ENCODE data around the gene FAM200C.

FAM200C gene

DNA sequence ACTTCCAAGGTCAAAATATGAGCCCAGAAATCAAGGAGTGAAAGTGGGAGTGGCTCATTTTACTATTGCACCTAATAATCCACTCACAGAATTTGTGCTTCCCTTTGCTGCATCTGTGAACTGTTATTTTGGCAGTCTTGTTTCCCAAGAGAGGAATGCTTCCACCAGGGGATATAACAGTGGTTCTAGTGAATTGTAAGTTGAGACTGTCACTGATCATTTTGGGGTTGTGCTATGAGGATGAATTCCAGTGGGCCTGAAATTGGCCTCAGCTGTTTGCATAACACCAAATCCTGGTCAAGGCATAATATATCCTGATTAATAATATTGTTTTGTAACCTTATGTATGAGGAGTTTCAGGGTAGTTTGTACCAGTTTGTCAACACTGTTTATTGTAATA is 14.4 kb downstream of the FAM200C start:
- ChIA-PET POLR2A (no interaction called here), CTCF (no interaction called here)
- no peak for DNase-seq (ENCODE audit: extremely low spot score)
- TF ChIP-seq ELF4 (IDR thresholded peaks at IDR 0.05), result no peak
- no peak for TF ChIP-seq FOXM1 (IDR thresholded peaks at IDR 0.05; ENCODE audit: borderline replicate concordance)
- no peak for TF ChIP-seq FOXA1 (IDR thresholded peaks at IDR 0.05)

DNA sequence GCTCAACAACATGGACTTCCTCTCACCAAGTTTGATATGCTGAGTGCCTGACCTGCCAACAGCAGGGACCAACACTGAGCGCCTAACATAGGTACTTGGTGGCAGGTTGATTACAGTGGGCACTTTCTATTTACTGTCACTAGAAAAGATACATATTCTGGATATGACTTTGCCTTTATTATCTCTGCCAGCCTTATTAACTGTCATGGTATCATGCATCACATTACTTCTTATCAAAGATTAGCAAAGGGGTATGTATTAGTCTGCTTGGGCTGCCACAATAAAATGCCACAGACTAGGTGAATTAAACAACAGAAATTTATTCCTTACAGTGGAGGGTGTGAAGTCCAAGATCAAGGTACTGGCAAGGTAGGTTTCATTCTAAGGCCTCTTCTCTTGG is 15.2 kb downstream of the FAM200C start:
- ChIA-PET POLR2A (no interaction called here), CTCF (no interaction called here)
- no peak for TF ChIP-seq HDGF (IDR thresholded peaks at IDR 0.05; ENCODE audit: borderline replicate concordance)
- TF ChIP-seq CTBP1 (IDR thresholded peaks at IDR 0.05; ENCODE audit: borderline replicate concordance), result no peak
- no peak for TF ChIP-seq TARDBP (IDR thresholded peaks at IDR 0.05)
- no peak for TF ChIP-seq SP1 (IDR thresholded peaks at IDR 0.05)
- TF ChIP-seq LEF1 (IDR thresholded peaks at IDR 0.05; ENCODE audit: borderline replicate concordance), result no peak
- no peak for TF ChIP-seq PKNOX1 (IDR thresholded peaks at IDR 0.05)
- no peak for TF ChIP-seq FOXK2 (IDR thresholded peaks at IDR 0.05)
- TF ChIP-seq SUZ12 (IDR thresholded peaks at IDR 0.05), result no peak
- TF ChIP-seq ARNT (IDR thresholded peaks at IDR 0.05), result no peak
- no peak for TF ChIP-seq ELF4 (IDR thresholded peaks at IDR 0.05)
- TF ChIP-seq NFRKB (IDR thresholded peaks at IDR 0.05), result no peak
- DNase-seq (ENCODE audit: extremely low spot score), result no peak

DNA sequence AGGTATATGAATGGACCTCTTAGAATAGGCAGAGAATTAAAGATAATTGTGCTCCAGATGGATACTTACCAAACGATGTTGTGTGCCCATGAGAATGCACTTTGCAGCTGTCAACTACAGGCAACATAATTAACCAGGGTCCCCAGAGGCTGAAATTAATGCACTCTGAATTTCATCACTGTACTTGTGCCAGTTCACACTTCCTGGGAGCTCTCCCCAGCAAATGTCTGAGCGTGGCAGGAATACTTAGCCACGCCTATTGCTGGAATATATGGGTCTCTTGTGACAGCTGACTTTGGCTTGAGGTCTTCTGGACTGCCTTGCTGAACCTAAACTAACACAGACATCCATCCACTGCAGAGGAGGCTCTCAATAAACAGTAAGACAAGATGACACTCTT is 17.5 kb downstream of the FAM200C start:
- ChIA-PET POLR2A (no interaction called here), CTCF (interaction anchor here (1.1 kb wide), 1 partner anchor 9 kb away, joined by 6 read pairs; no protein-coding TSS in a partner anchor)
- DNase-seq (ENCODE audit: extremely low spot score), result no peak
- TF ChIP-seq ELF4 (IDR thresholded peaks at IDR 0.05), result no peak

- CTCF ChIA-PET, result interaction anchor here (0.8 to 1.1 kb wide), 3 partner anchors 10 to 27 kb away, joined by 3 read pairs; partner anchors contain the start of gene C1QTNF2
- no peak for TF ChIP-seq PKNOX1 (IDR thresholded peaks at IDR 0.05)
- POLR2A ChIA-PET, result interaction anchor here (1.2 to 1.5 kb wide), 3 partner anchors 11 to 15 kb away, joined by 3 to 6 read pairs (median 3); no protein-coding TSS in a partner anchor
- no peak for DNase-seq (ENCODE audit: extremely low spot score)
Observed at GRCh38 chr5:160380041-160380440, 19.8 kb downstream of the FAM200C start.

- no peak for DNase-seq (ENCODE audit: extremely low spot score)
- POLR2A ChIA-PET, result interaction anchor here (1.1 to 1.5 kb wide), 4 partner anchors 9 to 16 kb away, joined by 3 to 6 read pairs (median 3); partner anchors contain the start of gene C1QTNF2
Observed at GRCh38 chr5:160379511-160379910, 20.3 kb downstream of the FAM200C start.

GRCh38 chr5:160378330-160378729 is 21.5 kb downstream of the FAM200C start:
- TF ChIP-seq FOXM1 (IDR thresholded peaks at IDR 0.05; ENCODE audit: borderline replicate concordance) (no peak), ZNF384 (IDR thresholded peaks at IDR 0.05) (no peak), ELF4 (IDR thresholded peaks at IDR 0.05) (no peak), NFRKB (IDR thresholded peaks at IDR 0.05) (no peak), ARNT (IDR thresholded peaks at IDR 0.05) (no peak), SUZ12 (IDR thresholded peaks at IDR 0.05) (no peak), PKNOX1 (IDR thresholded peaks at IDR 0.05) (no peak), FOXA1 (IDR thresholded peaks at IDR 0.05) (no peak), SP1 (IDR thresholded peaks at IDR 0.05) (no peak), TARDBP (IDR thresholded peaks at IDR 0.05) (no peak)
- CTCF ChIA-PET, result no interaction called here
- POLR2A ChIA-PET, result interaction anchor here (1.1 kb wide), 1 partner anchor 8 kb away, joined by 3 read pairs; the partner anchor contains the start of gene C1QTNF2
- DNase-seq (ENCODE audit: extremely low spot score), result no peak

More at GRCh38 chr5:160379511-160379910, 20.3 kb downstream of the FAM200C start:
- CTCF ChIA-PET, result interaction anchor here (0.8 to 1.1 kb wide), 3 partner anchors 9 to 27 kb away, joined by 3 read pairs; partner anchors contain the start of gene C1QTNF2
- TF ChIP-seq FOXA1 (IDR thresholded peaks at IDR 0.05) (no peak), FOXM1 (IDR thresholded peaks at IDR 0.05; ENCODE audit: borderline replicate concordance) (no peak), CTBP1 (IDR thresholded peaks at IDR 0.05; ENCODE audit: borderline replicate concordance) (no peak), BHLHE40 (IDR thresholded peaks at IDR 0.05; ENCODE audit: borderline replicate concordance) (no peak), L3MBTL2 (conservative IDR thresholded peaks at IDR 0.05) (no peak), FOXK2 (IDR thresholded peaks at IDR 0.05) (no peak), NFRKB (IDR thresholded peaks at IDR 0.05) (no peak), ARNT (IDR thresholded peaks at IDR 0.05) (no peak), PKNOX1 (IDR thresholded peaks at IDR 0.05) (no peak), TARDBP (IDR thresholded peaks at IDR 0.05) (no peak), LEF1 (IDR thresholded peaks at IDR 0.05; ENCODE audit: borderline replicate concordance) (no peak), SP1 (IDR thresholded peaks at IDR 0.05) (no peak), HDGF (IDR thresholded peaks at IDR 0.05; ENCODE audit: borderline replicate concordance) (no peak)

DNA sequence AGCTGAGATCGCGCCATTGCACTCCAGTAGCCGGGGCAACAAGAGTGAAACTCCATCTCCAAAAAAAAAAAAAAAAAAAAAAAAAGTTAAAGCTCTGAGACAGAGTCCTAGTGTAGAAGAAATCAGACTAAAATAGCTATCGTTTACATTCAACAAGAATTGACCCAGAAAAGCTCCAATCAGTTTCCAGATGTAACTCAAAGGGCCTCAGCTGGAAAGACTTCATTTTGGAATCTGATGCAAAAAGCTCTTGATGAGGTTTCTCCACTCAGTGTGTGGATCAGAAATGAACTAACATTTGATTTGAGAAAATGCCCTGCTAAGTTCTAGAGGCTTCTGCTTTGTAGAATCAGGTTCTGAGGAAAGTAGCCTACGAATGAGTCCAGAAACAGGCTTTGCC is 22.2 kb downstream of the FAM200C start:
- CTCF ChIA-PET, result no interaction called here
- no peak for TF ChIP-seq FOXM1 (IDR thresholded peaks at IDR 0.05; ENCODE audit: borderline replicate concordance)
- TF ChIP-seq LEF1 (IDR thresholded peaks at IDR 0.05; ENCODE audit: borderline replicate concordance), result no peak
- TF ChIP-seq TARDBP (IDR thresholded peaks at IDR 0.05), result no peak
- no peak for TF ChIP-seq SUZ12 (IDR thresholded peaks at IDR 0.05)
- no peak for TF ChIP-seq BHLHE40 (IDR thresholded peaks at IDR 0.05; ENCODE audit: borderline replicate concordance)
- no peak for TF ChIP-seq HDGF (IDR thresholded peaks at IDR 0.05; ENCODE audit: borderline replicate concordance)
- TF ChIP-seq CTBP1 (IDR thresholded peaks at IDR 0.05; ENCODE audit: borderline replicate concordance), result no peak
- TF ChIP-seq ZNF384 (IDR thresholded peaks at IDR 0.05), result no peak
- no peak for TF ChIP-seq FOXA1 (IDR thresholded peaks at IDR 0.05)
- no peak for TF ChIP-seq ARNT (IDR thresholded peaks at IDR 0.05)
- TF ChIP-seq NFRKB (IDR thresholded peaks at IDR 0.05), result no peak
- no peak for TF ChIP-seq PKNOX1 (IDR thresholded peaks at IDR 0.05)
- no peak for TF ChIP-seq SP1 (IDR thresholded peaks at IDR 0.05)
- POLR2A ChIA-PET, result no interaction called here
- DNase-seq (ENCODE audit: extremely low spot score), result no peak
